Measurements from ENCODE around the gene C10orf143. TPM values are rescaled to one million over a fixed set of nuclear protein-coding genes. Genes with fewer than 3 reads are reported as not detected.

C10orf143 gene
- polyA plus RNA-seq, 1 donor (not counting 4 experiments of a cell fraction or from before 2014, with no cell fraction given) = 1.4 TPM

DNA sequence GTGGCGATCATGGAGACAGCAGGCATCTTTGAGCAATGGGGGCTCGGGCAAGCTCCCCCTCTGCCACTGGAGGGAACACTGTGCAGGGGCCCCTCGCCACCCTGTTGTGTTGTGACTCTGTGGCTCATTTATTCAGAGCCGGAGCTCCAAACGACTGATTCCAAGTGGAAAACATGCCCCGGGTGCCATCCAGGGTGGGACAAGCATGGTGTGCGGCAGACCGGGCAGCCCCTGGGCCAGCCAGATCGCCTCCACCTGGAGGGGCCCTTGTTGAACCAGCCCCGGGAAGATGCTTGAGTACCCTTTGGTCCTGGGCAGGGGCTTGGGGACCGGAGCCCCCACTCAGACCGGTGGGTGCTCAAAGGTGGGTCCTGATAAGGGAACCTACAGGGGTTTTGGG lies 61.4 kb downstream of the C10orf143 start:
- no peak overlapping the region for H3K27ac ChIP-seq (ENCODE audit: control insufficient read depth, insufficient read depth, low read length)
- FAIRE-seq = no peak
- no peaks in the 10 kb centered on the region for H3K9me1 ChIP-seq (ENCODE audit: control insufficient read depth, extremely low read depth, insufficient read depth, low read length)
- no peaks in the 10 kb centered on the region for H3K27me3 ChIP-seq (ENCODE audit: control insufficient read depth, extremely low read depth, insufficient read depth, low read length)
- no peak overlapping the region for H3K4me2 ChIP-seq (ENCODE audit: control insufficient read depth, extremely low read depth, insufficient read depth, low read depth, low read length)
- dilution Hi-C loops (cut with MboI; ENCODE audit: extremely low pct_ligation_motif_present, low sequenced_read_pairs) = no loop called here
- no peaks in the 10 kb centered on the region for H4K20me1 ChIP-seq (ENCODE audit: control insufficient read depth, extremely low read depth, insufficient read depth, low read length)
- no peak for DNase-seq (ENCODE audit: low read depth, low spot score)
- no peaks in the 10 kb centered on the region for H3K9me3 ChIP-seq (ENCODE audit: control insufficient read depth, low read depth, low read length)
- no peaks in the 10 kb centered on the region for H3K4me1 ChIP-seq (ENCODE audit: control insufficient read depth, extremely low read depth, insufficient read depth, low read length)
- H3K79me2 ChIP-seq (ENCODE audit: control insufficient read depth, insufficient read depth, low read length) = no peaks in the 10 kb centered on the region
- no peak overlapping the region for H3K4me3 ChIP-seq (ENCODE audit: control insufficient read depth in 2 of 3, extremely low read depth in 1 of 3, insufficient read depth in 2 of 3, low read depth in 1 of 3, low read length in 3 of 3)
- H3K36me3 ChIP-seq (ENCODE audit: control insufficient read depth in 2 of 2, extremely low read depth in 1 of 2, insufficient read depth in 2 of 2, low read length in 2 of 2) = no peaks in the 10 kb centered on the region
- H3K9ac ChIP-seq (ENCODE audit: control insufficient read depth, extremely low read depth, insufficient read depth, low read length) = no peak overlapping the region
- no peak overlapping the region for H2AFZ ChIP-seq (ENCODE audit: control insufficient read depth, low read length)
- TF ChIP-seq, protein P1, sequence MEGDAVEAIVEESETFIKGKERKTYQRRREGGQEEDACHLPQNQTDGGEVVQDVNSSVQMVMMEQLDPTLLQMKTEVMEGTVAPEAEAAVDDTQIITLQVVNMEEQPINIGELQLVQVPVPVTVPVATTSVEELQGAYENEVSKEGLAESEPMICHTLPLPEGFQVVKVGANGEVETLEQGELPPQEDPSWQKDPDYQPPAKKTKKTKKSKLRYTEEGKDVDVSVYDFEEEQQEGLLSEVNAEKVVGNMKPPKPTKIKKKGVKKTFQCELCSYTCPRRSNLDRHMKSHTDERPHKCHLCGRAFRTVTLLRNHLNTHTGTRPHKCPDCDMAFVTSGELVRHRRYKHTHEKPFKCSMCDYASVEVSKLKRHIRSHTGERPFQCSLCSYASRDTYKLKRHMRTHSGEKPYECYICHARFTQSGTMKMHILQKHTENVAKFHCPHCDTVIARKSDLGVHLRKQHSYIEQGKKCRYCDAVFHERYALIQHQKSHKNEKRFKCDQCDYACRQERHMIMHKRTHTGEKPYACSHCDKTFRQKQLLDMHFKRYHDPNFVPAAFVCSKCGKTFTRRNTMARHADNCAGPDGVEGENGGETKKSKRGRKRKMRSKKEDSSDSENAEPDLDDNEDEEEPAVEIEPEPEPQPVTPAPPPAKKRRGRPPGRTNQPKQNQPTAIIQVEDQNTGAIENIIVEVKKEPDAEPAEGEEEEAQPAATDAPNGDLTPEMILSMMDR (optimal IDR thresholded peaks at IDR 0.05 in 1 of 3, IDR thresholded peaks at IDR 0.05 in 1 of 3, conservative IDR thresholded peaks at IDR 0.05 in 1 of 3; ENCODE audit: extremely low read depth in 1 of 3, insufficient read depth in 2 of 3, low read length in 3 of 3) = no peak
- no peak for TF ChIP-seq EZH2 (IDR thresholded peaks at IDR 0.05; ENCODE audit: low read length)

DNA sequence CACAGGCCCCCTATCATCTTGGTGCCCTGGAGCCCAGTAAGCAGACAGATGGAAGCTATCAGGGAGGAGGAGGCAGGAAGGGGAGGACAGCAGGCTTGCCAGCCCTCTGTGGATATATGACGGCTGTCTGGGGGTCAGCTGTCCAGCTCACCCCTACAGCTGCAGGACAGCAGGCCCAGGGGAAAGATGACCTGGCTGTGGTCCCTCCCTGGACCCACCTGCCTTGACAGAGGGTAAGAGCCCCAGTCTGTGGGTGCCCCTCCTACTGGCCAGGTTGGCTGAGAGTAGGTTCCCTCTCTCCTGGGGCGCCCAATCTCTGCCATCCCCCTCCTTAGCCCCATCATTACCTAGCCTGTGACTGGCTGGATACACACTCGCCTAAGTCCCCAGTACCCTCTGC lies 62.5 kb downstream of the C10orf143 start:
- TF ChIP-seq, protein P1 (optimal IDR thresholded peaks at IDR 0.05 in 1 of 3, IDR thresholded peaks at IDR 0.05 in 1 of 3, conservative IDR thresholded peaks at IDR 0.05 in 1 of 3; ENCODE audit: extremely low read depth in 1 of 3, insufficient read depth in 2 of 3, low read length in 3 of 3) = no peak
- no peak for TF ChIP-seq EZH2 (IDR thresholded peaks at IDR 0.05; ENCODE audit: low read length)
- Histone ChIP-seq H3K9ac (ENCODE audit: control insufficient read depth, extremely low read depth, insufficient read depth, low read length) (no peak overlapping the region), H3K4me2 (ENCODE audit: control insufficient read depth, extremely low read depth, insufficient read depth, low read depth, low read length) (no peak overlapping the region), H3K9me3 (ENCODE audit: control insufficient read depth, low read depth, low read length) (no peaks in the 10 kb centered on the region), H4K20me1 (ENCODE audit: control insufficient read depth, extremely low read depth, insufficient read depth, low read length) (no peaks in the 10 kb centered on the region), H2AFZ (ENCODE audit: control insufficient read depth, low read length) (no peak overlapping the region), H3K4me1 (ENCODE audit: control insufficient read depth, extremely low read depth, insufficient read depth, low read length) (no peaks in the 10 kb centered on the region), H3K27ac (ENCODE audit: control insufficient read depth, insufficient read depth, low read length) (no peak overlapping the region), H3K9me1 (ENCODE audit: control insufficient read depth, extremely low read depth, insufficient read depth, low read length) (no peaks in the 10 kb centered on the region), H3K79me2 (ENCODE audit: control insufficient read depth, insufficient read depth, low read length) (no peaks in the 10 kb centered on the region), H3K27me3 (ENCODE audit: control insufficient read depth, extremely low read depth, insufficient read depth, low read length) (no peaks in the 10 kb centered on the region), H3K36me3 (ENCODE audit: control insufficient read depth in 2 of 2, extremely low read depth in 1 of 2, insufficient read depth in 2 of 2, low read length in 2 of 2) (no peaks in the 10 kb centered on the region), H3K4me3 (ENCODE audit: control insufficient read depth in 2 of 3, extremely low read depth in 1 of 3, insufficient read depth in 2 of 3, low read depth in 1 of 3, low read length in 3 of 3) (no peak overlapping the region)
- no peak for DNase-seq (ENCODE audit: low read depth, low spot score)
- dilution Hi-C loops (cut with MboI; ENCODE audit: extremely low pct_ligation_motif_present, low sequenced_read_pairs) = no loop called here
- no peak for FAIRE-seq
